Fibroblast of villous mesenchyme (primary cell): ENCODE measurements around the gene MAS1. TPM values are rescaled to one million over a fixed set of nuclear protein-coding genes. Genes with fewer than 3 reads are reported as not detected.

Experiments used
- DNase-seq: peaks from one replicate; pipeline ENCODE4 v3.0.0-alpha.2; 2010; ENCODE audit warnings: low read depth
- H3K4me3 ChIP-seq: 2 replicates; pipeline ENCODE4 v1.5.1; 2011; ENCODE audit warnings: low read depth, mild to moderate bottlenecking, low read length
- CTCF ChIP-seq: IDR thresholded peaks from 2 replicates; pipeline ENCODE4 v1.5.1; 2012; ENCODE audit warnings: low read depth, mild to moderate bottlenecking, low read length; ENCODE audit not compliant: insufficient read depth
- total RNA-seq: library from RNA; depleted of rRNA; stranded (reverse); fragments of >200 nt; gene quantifications from 2 replicates; pipeline ENCODE4 v1.2.3, GENCODE V29; 2012

Gene MAS1
- total RNA-seq, 1 donor, result not detected

- no peak overlapping the region for H3K4me3 ChIP-seq
- DNase-seq, result no peak
- no peak for TF ChIP-seq CTCF
Measured at GRCh38 chr6:159890201-159890600, 587 bp upstream of the MAS1 start.

GRCh38 chr6:159892053-159892452, 1.3 kb downstream of the MAS1 start:
- no peak for TF ChIP-seq CTCF
- H3K4me3 ChIP-seq, result no peak overlapping the region
- DNase-seq, result no peak

GRCh38 chr6:159893064-159893463, 2.3 kb downstream of the MAS1 start:
- no peak for TF ChIP-seq CTCF
- H3K4me3 ChIP-seq, result no peak overlapping the region
- DNase-seq, result no peak

GRCh38 chr6:159894991-159895390, 4.2 kb downstream of the MAS1 start:
- no peak for TF ChIP-seq CTCF

GRCh38 chr6:159897603-159898002, 6.8 kb downstream of the MAS1 start:
- no peak for TF ChIP-seq CTCF
- no peak for DNase-seq

More at GRCh38 chr6:159894991-159895390, 4.2 kb downstream of the MAS1 start:
- no peak for DNase-seq
- H3K4me3 ChIP-seq, result no peak overlapping the region

GRCh38 chr6:159898519-159898918, 7.7 kb downstream of the MAS1 start:
- no peak overlapping the region for H3K4me3 ChIP-seq
- no peak for DNase-seq
- TF ChIP-seq CTCF, result no peak

More at GRCh38 chr6:159897603-159898002, 6.8 kb downstream of the MAS1 start:
- H3K4me3 ChIP-seq, result no peak overlapping the region

- peak; percentile 88 for DNase-seq
- no peak for TF ChIP-seq CTCF
- H3K4me3 ChIP-seq, result no peak overlapping the region
Measured at GRCh38 chr6:159899994-159900745, 9.4 kb downstream of the MAS1 start.
